T47D (cell line): Measurements from ENCODE around the gene PIF1.

Experiments used
- DNase-seq, 2 experiments: peaks; one replicate each; pipeline versions ENCODE4 v3.0.0 to v3.0.0-alpha.2; 2011 to 2012; ENCODE audit warnings: low read depth in 1 of 2, low spot score in 1 of 2
- JUND ChIP-seq: IDR thresholded peaks from 2 replicates; pipeline ENCODE4 v1.6.1; 2012; ENCODE audit warnings: low read depth
- in situ Hi-C: cut with HindIII; loops from 2 replicates; pipeline ENCODE4 v1.10.0; 2016; ENCODE audit warnings: low sequenced_read_pairs, low pct_unique_long_range_greater_than_20kb

Gene PIF1

DNA sequence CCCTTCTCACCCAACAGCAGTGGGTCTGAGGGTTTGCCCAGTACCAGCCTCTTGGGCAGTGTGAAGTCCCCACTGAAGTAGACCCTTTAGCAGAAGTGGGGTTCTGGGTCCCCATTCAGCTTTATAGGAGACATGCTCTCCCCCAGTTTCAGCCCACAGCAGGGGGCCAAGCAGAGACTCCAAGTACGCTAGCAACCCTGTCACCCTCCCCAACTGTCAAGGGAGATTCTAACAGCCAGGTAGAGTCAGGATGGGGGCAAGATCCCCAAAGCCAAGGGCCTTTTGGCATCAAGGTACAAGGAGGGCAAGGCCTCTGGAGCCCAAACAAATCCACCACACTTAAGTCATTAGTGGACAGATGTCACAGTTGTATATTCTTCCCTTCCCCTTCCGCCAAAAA is 51.8 kb downstream of the PIF1 start:
- no peak for TF ChIP-seq JUND
- in situ Hi-C loops = no loop called here
- DNase-seq = no peak

DNA sequence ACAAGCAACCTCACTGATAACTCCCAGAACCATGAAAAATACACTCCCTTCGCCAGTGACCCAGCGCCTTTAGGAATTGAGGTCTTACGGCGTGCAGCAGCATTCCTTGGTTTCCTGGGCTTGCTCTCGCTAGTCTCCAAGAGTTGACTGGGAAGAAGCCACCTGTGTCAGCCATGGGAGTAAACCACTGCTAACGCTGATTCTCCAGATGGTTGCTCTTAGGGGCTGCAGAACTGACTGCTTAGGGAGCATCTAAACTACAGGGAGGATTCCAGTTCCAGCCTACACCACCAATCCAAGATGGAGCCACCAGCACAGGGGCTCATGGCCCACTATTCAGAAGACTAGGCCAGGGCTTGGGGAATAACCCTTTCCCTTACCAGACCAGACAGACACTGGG is 52.5 kb downstream of the PIF1 start:
- DNase-seq = no peak
- in situ Hi-C loops = no loop called here
- TF ChIP-seq JUND = no peak

DNA sequence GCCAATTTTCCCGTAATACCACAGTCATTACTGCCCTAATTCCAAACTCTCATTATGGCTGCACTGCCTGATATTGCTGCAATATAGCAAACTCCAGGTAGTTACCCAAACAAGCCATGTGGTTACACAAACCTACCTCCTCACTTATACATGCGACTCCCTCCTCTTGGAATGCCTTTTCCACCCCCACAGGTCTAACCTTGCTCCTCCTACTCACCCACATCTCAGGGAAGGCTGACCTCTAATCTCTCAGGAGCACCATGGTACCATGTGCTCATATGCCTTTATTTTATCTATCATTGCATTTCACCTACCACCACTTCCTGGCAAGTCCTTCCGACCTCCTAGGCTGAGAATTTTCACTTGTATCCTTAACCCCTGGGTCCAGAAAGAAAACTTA is 53.0 kb downstream of the PIF1 start:
- DNase-seq = no peak
- in situ Hi-C loops = no loop called here
- TF ChIP-seq JUND = no peak

DNA sequence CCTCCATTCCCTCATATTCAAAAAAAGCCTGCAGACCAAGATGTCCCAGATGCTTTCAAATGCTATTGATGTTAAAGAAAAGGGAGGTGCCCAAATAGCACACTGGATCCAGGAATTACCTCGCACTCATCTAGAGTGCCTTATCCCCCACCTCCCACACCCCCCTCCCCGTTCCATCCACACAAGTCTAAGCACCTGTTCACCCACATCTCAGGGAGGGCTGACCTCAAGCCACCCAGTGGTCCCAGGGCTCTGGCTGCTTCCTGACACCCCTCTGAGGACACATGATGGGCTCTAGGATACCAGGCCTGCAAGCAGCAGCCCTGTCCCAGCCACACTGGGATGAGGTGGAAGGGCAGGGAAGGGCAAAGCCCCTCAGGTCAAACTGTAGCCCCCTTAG is 54.8 kb downstream of the PIF1 start:
- TF ChIP-seq JUND = no peak
- no peak for DNase-seq
- in situ Hi-C loops = no loop called here

DNA sequence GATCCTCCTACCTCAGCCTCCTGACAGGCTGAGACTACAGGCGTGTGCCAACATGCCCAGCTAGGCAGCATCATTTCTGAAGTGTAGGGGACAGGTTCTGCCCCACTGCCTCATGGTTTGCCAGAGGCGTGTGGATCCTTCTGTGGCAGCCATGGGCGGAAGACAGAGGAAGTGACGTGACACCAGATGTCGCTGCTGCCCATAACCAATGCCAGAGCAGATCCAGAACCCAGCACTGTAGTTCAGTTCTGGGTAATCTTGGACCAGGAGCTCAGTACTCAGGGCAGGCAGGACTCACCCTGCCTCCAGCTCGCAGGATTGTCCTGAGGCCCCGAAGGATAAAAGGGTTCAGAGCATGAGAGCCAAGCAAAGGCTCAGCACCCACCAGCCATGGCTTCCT is 58.2 kb downstream of the PIF1 start:
- DNase-seq = peak in 1 of 2 experiments; percentile 14
- in situ Hi-C loops = no loop called here

DNA sequence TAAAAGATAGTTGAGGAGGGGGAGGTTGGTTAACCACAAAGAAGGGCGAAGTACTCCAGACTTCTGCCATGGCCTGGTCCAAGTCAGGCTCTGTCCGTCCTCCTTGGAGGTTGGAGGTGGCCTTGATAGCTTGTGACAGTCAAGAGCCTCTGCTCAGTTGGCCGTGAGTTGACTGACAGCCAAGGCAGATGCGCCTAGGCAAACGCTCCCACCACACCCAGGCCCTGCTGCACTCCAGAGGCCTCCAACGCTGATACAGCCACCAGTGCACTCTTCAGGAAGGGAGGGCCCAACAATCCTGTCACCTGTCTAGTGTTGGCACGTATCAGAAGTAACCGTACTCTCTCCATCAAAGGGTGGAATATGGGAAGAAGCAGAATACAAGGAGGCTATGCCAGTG is 59.4 kb downstream of the PIF1 start:
- in situ Hi-C loops = no loop called here
- no peak for TF ChIP-seq JUND

More for the DNA sequence above, 58.2 kb downstream of the PIF1 start:
- TF ChIP-seq JUND = no peak

More for the DNA sequence above, 59.4 kb downstream of the PIF1 start:
- DNase-seq = no peak
